HCT116 (cell line): ENCODE results near the gene UBL5.

Experiments
- CTCF ChIP-seq, 3 experiments: fragments of 200-600 bp in 1 of 3; sonication (generic) in 1 of 3; IDR thresholded peaks in 2 of 3; conservative IDR thresholded peaks in 1 of 3; 2 replicates each; pipeline ENCODE4 v1.5.1; 2012 to 2017; ENCODE audit warnings: low read depth in 2 of 3, low read length in 2 of 3, antibody characterized with exemption in 1 of 3, borderline replicate concordance in 1 of 3, control low read depth in 1 of 3, mild to moderate bottlenecking in 1 of 3, mixed read lengths in 1 of 3, mixed run types in 1 of 3, moderate library complexity in 1 of 3; ENCODE audit not compliant: insufficient read depth in 1 of 3
- ELF1 ChIP-seq: IDR thresholded peaks from 2 replicates; pipeline ENCODE4 v1.6.1; 2012; ENCODE audit warnings: low read depth, borderline replicate concordance
- EZH2 ChIP-seq: fragments of 200-600 bp; sonication (generic); IDR thresholded peaks from 2 replicates; pipeline ENCODE4 v1.6.1; 2017; ENCODE audit warnings: antibody characterized with exemption, mixed run types
- JUND ChIP-seq: IDR thresholded peaks from 2 replicates; pipeline ENCODE4 v1.6.1; 2012
- POLR2A ChIP-seq: IDR thresholded peaks from 2 replicates; pipeline ENCODE4 v1.7.0; 2011; ENCODE audit warnings: borderline replicate concordance; ENCODE audit not compliant: insufficient read depth, insufficient read length; ENCODE audit errors: extremely low read depth
- POLR2AphosphoS5 ChIP-seq: IDR thresholded peaks from 2 replicates; pipeline ENCODE4 v1.6.1; 2011; ENCODE audit warnings: mild to moderate bottlenecking, low read depth, low read length, moderate library complexity
- RAD21 ChIP-seq: IDR thresholded peaks from 2 replicates; pipeline ENCODE4 v1.6.1; 2012; ENCODE audit warnings: low read depth, mild to moderate bottlenecking
- YY1 ChIP-seq: IDR thresholded peaks from 2 replicates; pipeline ENCODE4 v1.6.1; 2011; ENCODE audit warnings: low read length, low read depth, moderate library complexity, mild to moderate bottlenecking; ENCODE audit not compliant: insufficient replicate concordance; ENCODE audit errors: extremely low read depth

GRCh38 chr19:9849791-9850190 is 22.1 kb downstream of the UBL5 start:
- TF ChIP-seq CTCF (IDR thresholded peaks at IDR 0.05 in 2 of 3, conservative IDR thresholded peaks at IDR 0.05 in 1 of 3; ENCODE audit: borderline replicate concordance in 1 of 3, insufficient read depth in 1 of 3, low read depth in 2 of 3, low read length in 2 of 3) (no peak), POLR2AphosphoS5 (no peak), ELF1 (no peak), YY1 (no peak), EZH2 (no peak), POLR2A (no peak), JUND (no peak), RAD21 (no peak)
